ENCODE results near the gene SNCAIP. TPM values are rescaled to one million over a fixed set of nuclear protein-coding genes. Genes with fewer than 3 reads are reported as not detected.

The SNCAIP gene
- total and polyA plus RNA-seq, 2 of the 4 experiments (the other 2 are of a cell fraction): 15.3 to 19.0 TPM

GRCh38 chr5:122283592-122283991, 28.4 kb upstream of the SNCAIP start:
- ChIA-PET POLR2A (ENCODE audit: unreplicated experiment) (no interaction called here), CTCF (no interaction called here)
- H4K5ac ChIP-seq (ENCODE audit: low read depth, low read length): no peak overlapping the region
- H3K4ac ChIP-seq (ENCODE audit: low read depth, low read length): no peak overlapping the region
- H3K4me1 ChIP-seq (ENCODE audit: control insufficient read depth, insufficient read depth, low read length): no peaks in the 10 kb centered on the region
- H2BK120ac ChIP-seq (ENCODE audit: low read depth, low read length): no peak overlapping the region
- H4K8ac ChIP-seq (ENCODE audit: low read depth in 2 of 2, low read length in 2 of 2): no peak overlapping the region
- H3K36me3 ChIP-seq (ENCODE audit: control insufficient read depth, insufficient read depth, low read length): no peaks in the 10 kb centered on the region
- H2BK20ac ChIP-seq (ENCODE audit: low read depth, low read length): no peak overlapping the region
- DNase-seq: no peak
- TF ChIP-seq RFX5 (IDR thresholded peaks at IDR 0.05; ENCODE audit: low read depth, low read length): no peak
- TF ChIP-seq MAFK (IDR thresholded peaks at IDR 0.05; ENCODE audit: low read depth, low read length): peak; percentile 38
- no peak for TF ChIP-seq MXI1 (IDR thresholded peaks at IDR 0.05; ENCODE audit: borderline replicate concordance, low read depth, low read length)
- H2AK9ac ChIP-seq (replicated peaks; ENCODE audit: low read depth, low read length, poor library complexity): no peak overlapping the region
- WGBS, 2 experiments (ENCODE audit: extremely low coverage in 2 of 2, insufficient read length in 1 of 2): no CpG with 5 or more reads among the region's 3 CpGs
- H3K14ac ChIP-seq (replicated peaks; ENCODE audit: low read depth, low read length): no peak overlapping the region
- H3K27ac ChIP-seq (ENCODE audit: insufficient read depth, low read length): no peak overlapping the region
- no peak overlapping the region for H3K18ac ChIP-seq (ENCODE audit: low read depth, low read length)
- intact Hi-C loops (cut with micrococcal nuclease) (no loop called here), in situ Hi-C loops (cut with MboI; ENCODE audit: low sequenced_read_pairs) (no loop called here), dilution Hi-C loops (cut with HindIII; ENCODE audit: low sequenced_read_pairs, unreplicated experiment) (no loop called here)
- H2BK15ac ChIP-seq (ENCODE audit: low read depth, low read length): no peak overlapping the region
- H3K4me2 ChIP-seq (ENCODE audit: low read depth, low read length): no peak overlapping the region
- H3K9me3 ChIP-seq (ENCODE audit: control insufficient read depth, insufficient read depth, low read length): no peaks in the 10 kb centered on the region
- H3K27me3 ChIP-seq (ENCODE audit: control insufficient read depth, insufficient read depth, low read length): no peaks in the 10 kb centered on the region; the same call in 1 of the 2 replicates
- no peak overlapping the region for H3K23ac ChIP-seq (ENCODE audit: low read depth, low read length)
- no peak overlapping the region for H3K4me3 ChIP-seq (ENCODE audit: insufficient read depth, low read depth, low read length)
- no peak overlapping the region for H3K9ac ChIP-seq (ENCODE audit: low read depth, low read length)
- H4K91ac ChIP-seq (ENCODE audit: insufficient read depth, low read depth, low read length): no peak overlapping the region
- no peak overlapping the region for H2BK5ac ChIP-seq (ENCODE audit: low read depth, low read length, poor library complexity, severe bottlenecking)
- BruUV-seq (replicated peaks): no TSS peak
- no peak overlapping the region for H2AFZ ChIP-seq (replicated peaks; ENCODE audit: low read length, poor library complexity)
- no peaks in the 10 kb centered on the region for H3K9me1 ChIP-seq (ENCODE audit: insufficient read depth, low read length)
- H3K56ac ChIP-seq (ENCODE audit: extremely low read depth, insufficient read depth, low read length): no peak overlapping the region
- no peaks in the 10 kb centered on the region for H3K79me1 ChIP-seq (ENCODE audit: low read depth in 1 of 2, low read length in 2 of 2)
- H4K20me1 ChIP-seq (ENCODE audit: insufficient read depth, low read length): no peaks in the 10 kb centered on the region
- no peak overlapping the region for H2AK5ac ChIP-seq (ENCODE audit: low read depth, low read length)
- ATAC-seq (ENCODE audit: low read depth): no peak

All from IMR-90 (cell line).